IMR-90 (cell line): Measurements from ENCODE around the gene KRT86. TPM values are rescaled to one million over a fixed set of nuclear protein-coding genes. Genes with fewer than 3 reads are reported as not detected.

Experiments used
- ATAC-seq: fragments of 200-7000 bp; cut with Tn5 transposase; 2 replicates; pipeline ENCODE4 v1.9.1; 2020; ENCODE audit warnings: low read depth, mild to moderate bottlenecking, moderate library complexity
- BruUV-seq: library from RNA; stranded (reverse); fragments of 400-500 nt; replicated peaks from 2 replicates; lab custom pipeline; 2021; lab: Mats Ljungman, UMichigan
- CTCF ChIA-PET: fragments of 300-600 bp; formaldehyde crosslinking; extraction: SDS; loops from one replicate; lab custom pipeline; 2021; ENCODE audit warnings: antibody characterized with exemption; lab: Yijun Ruan, JAX
- POLR2A ChIA-PET: fragments of 300-600 bp; sonication (Branson Sonifier 250); formaldehyde crosslinking; loops from one replicate; lab custom pipeline; 2022; ENCODE audit warnings: antibody characterized with exemption; ENCODE audit not compliant: unreplicated experiment; lab: Charles Lee
- DNase-seq: peaks from one replicate; pipeline ENCODE4 v3.0.0; 2013
- H2AFZ ChIP-seq: replicated peaks from 2 replicates; pipeline ENCODE3; 2013; ENCODE audit warnings: low read length, mild to moderate bottlenecking; ENCODE audit not compliant: poor library complexity
- H2AK5ac ChIP-seq: 2 replicates; pipeline ENCODE4 v1.6.1; 2013; ENCODE audit warnings: low read depth, low read length, inconsistent platforms
- H2AK9ac ChIP-seq: replicated peaks from 2 replicates; pipeline ENCODE3; 2013; ENCODE audit warnings: mild to moderate bottlenecking, low read depth, low read length, moderate library complexity; ENCODE audit not compliant: poor library complexity
- H2BK120ac ChIP-seq: 2 replicates; pipeline ENCODE4 v1.6.1; 2013; ENCODE audit warnings: low read depth, low read length, inconsistent platforms
- H2BK15ac ChIP-seq: 3 replicates; pipeline ENCODE4 v1.6.1; 2013; ENCODE audit warnings: low read depth, low read length, inconsistent platforms
- H2BK20ac ChIP-seq: 2 replicates; pipeline ENCODE4 v1.6.1; 2013; ENCODE audit warnings: low read depth, mild to moderate bottlenecking, inconsistent platforms, low read length, moderate library complexity
- H2BK5ac ChIP-seq: 2 replicates; pipeline ENCODE4 v1.6.1; 2013; ENCODE audit warnings: mild to moderate bottlenecking, low read depth, low read length, inconsistent platforms; ENCODE audit not compliant: poor library complexity, severe bottlenecking
- H3K14ac ChIP-seq: replicated peaks from 2 replicates; pipeline ENCODE4 v1.6.1; 2013; ENCODE audit warnings: low read depth, low read length, inconsistent platforms
- H3K18ac ChIP-seq: 2 replicates; pipeline ENCODE4 v1.6.1; 2013; ENCODE audit warnings: low read depth, low read length, control low read depth
- H3K23ac ChIP-seq: 2 replicates; pipeline ENCODE4 v1.6.1; 2013; ENCODE audit warnings: low read depth, low read length, inconsistent platforms
- H3K27ac ChIP-seq: 2 replicates; pipeline ENCODE4 v1.5.1; 2013; ENCODE audit warnings: mild to moderate bottlenecking, control low read depth, low read length; ENCODE audit not compliant: insufficient read depth
- H3K27me3 ChIP-seq: 2 replicates; pipeline ENCODE4 v1.6.1; 2013; ENCODE audit warnings: low read length; ENCODE audit not compliant: control insufficient read depth, insufficient read depth
- H3K36me3 ChIP-seq: 2 replicates; pipeline ENCODE4 v1.6.1; 2013; ENCODE audit warnings: low read length, mixed read lengths; ENCODE audit not compliant: control insufficient read depth, insufficient read depth
- H3K4ac ChIP-seq: 2 replicates; pipeline ENCODE4 v1.6.1; 2013; ENCODE audit warnings: low read depth, low read length, inconsistent platforms
- H3K4me1 ChIP-seq: 2 replicates; pipeline ENCODE4 v1.6.1; 2013; ENCODE audit warnings: low read length, mixed read lengths; ENCODE audit not compliant: control insufficient read depth, insufficient read depth
- H3K4me2 ChIP-seq: 2 replicates; pipeline ENCODE4 v1.6.1; 2013; ENCODE audit warnings: low read depth, mild to moderate bottlenecking, control low read depth, low read length, moderate library complexity
- H3K4me3 ChIP-seq: 2 replicates; pipeline ENCODE4 v1.5.1; 2013; ENCODE audit warnings: low read depth, mild to moderate bottlenecking, control low read depth, low read length, moderate library complexity; ENCODE audit not compliant: insufficient read depth
- H3K56ac ChIP-seq: 2 replicates; pipeline ENCODE4 v1.6.1; 2013; ENCODE audit warnings: low read length, inconsistent platforms; ENCODE audit not compliant: insufficient read depth; ENCODE audit errors: extremely low read depth
- H3K79me1 ChIP-seq, 2 experiments: 2 replicates each; pipeline ENCODE4 v1.6.1; 2013; ENCODE audit warnings: low read length in 2 of 2, inconsistent platforms in 1 of 2, low read depth in 1 of 2
- H3K9ac ChIP-seq: 2 replicates; pipeline ENCODE4 v1.6.1; 2013; ENCODE audit warnings: low read depth, low read length, control low read depth
- H3K9me1 ChIP-seq: 2 replicates; pipeline ENCODE4 v1.6.1; 2013; ENCODE audit warnings: low read length, inconsistent platforms; ENCODE audit not compliant: insufficient read depth
- H3K9me3 ChIP-seq: 2 replicates; pipeline ENCODE4 v1.6.1; 2013; ENCODE audit warnings: low read length; ENCODE audit not compliant: control insufficient read depth, insufficient read depth
- H4K20me1 ChIP-seq: 2 replicates; pipeline ENCODE4 v1.6.1; 2013; ENCODE audit warnings: low read length, inconsistent platforms; ENCODE audit not compliant: insufficient read depth
- H4K5ac ChIP-seq: 2 replicates; pipeline ENCODE4 v1.6.1; 2013; ENCODE audit warnings: mild to moderate bottlenecking, low read depth, low read length, control low read depth
- H4K8ac ChIP-seq, 2 experiments: 2 replicates each; pipeline ENCODE4 v1.6.1; 2013; ENCODE audit warnings: low read depth in 2 of 2, low read length in 2 of 2, control low read depth in 1 of 2, inconsistent platforms in 1 of 2
- H4K91ac ChIP-seq: 2 replicates; pipeline ENCODE4 v1.6.1; 2013; ENCODE audit warnings: low read depth, low read length, inconsistent platforms; ENCODE audit not compliant: insufficient read depth
- BHLHE40 ChIP-seq: fragments of 150-350 bp; IDR thresholded peaks from 2 replicates; pipeline ENCODE4 v1.6.1; 2016; ENCODE audit warnings: mild to moderate bottlenecking, low read depth, low read length
- CEBPB ChIP-seq: IDR thresholded peaks from 2 replicates; pipeline ENCODE4 v1.6.1; 2012; ENCODE audit warnings: low read depth, low read length, improper control_type of control experiment
- CHD1 ChIP-seq: IDR thresholded peaks from 2 replicates; pipeline ENCODE4 v1.6.1; 2012; ENCODE audit warnings: low read depth, low read length, improper control_type of control experiment
- FOS ChIP-seq: fragments of 150-350 bp; IDR thresholded peaks from 2 replicates; pipeline ENCODE4 v1.6.1; 2016; ENCODE audit warnings: low read depth, low read length
- MAFK ChIP-seq: IDR thresholded peaks from 2 replicates; pipeline ENCODE4 v1.6.1; 2012; ENCODE audit warnings: low read depth, low read length, improper control_type of control experiment
- MAZ ChIP-seq: IDR thresholded peaks from 2 replicates; pipeline ENCODE4 v1.6.1; 2012; ENCODE audit warnings: low read depth, mild to moderate bottlenecking, low read length, improper control_type of control experiment, moderate library complexity, borderline replicate concordance
- NFE2L2 ChIP-seq: fragments of 150-350 bp; IDR thresholded peaks from 2 replicates; pipeline ENCODE4 v1.6.1; 2016; ENCODE audit warnings: low read depth, mild to moderate bottlenecking, low read length
- POLR2A ChIP-seq: IDR thresholded peaks from 2 replicates; pipeline ENCODE4 v1.6.1; 2012; ENCODE audit warnings: mild to moderate bottlenecking, low read depth, low read length
- RAD21 ChIP-seq: IDR thresholded peaks from 2 replicates; pipeline ENCODE4 v1.6.1; 2012; ENCODE audit warnings: low read length, improper control_type of control experiment
- RCOR1 ChIP-seq: IDR thresholded peaks from 2 replicates; pipeline ENCODE4 v1.6.1; 2012; ENCODE audit warnings: mild to moderate bottlenecking, low read length, improper control_type of control experiment; ENCODE audit not compliant: insufficient replicate concordance
- RFX5 ChIP-seq: IDR thresholded peaks from 2 replicates; pipeline ENCODE4 v1.8.0; 2012; ENCODE audit warnings: low read depth, mild to moderate bottlenecking, low read length, moderate library complexity
- SMC3 ChIP-seq: fragments of 150-350 bp; IDR thresholded peaks from 2 replicates; pipeline ENCODE4 v1.6.1; 2016; ENCODE audit warnings: low read depth, mild to moderate bottlenecking, antibody characterized with exemption, low read length, moderate library complexity
- WGBS, 2 experiments: methylation state at CpG; one replicate each; pipeline versions ENCODE4 v1.1.5 to v1.1.7; 2013; ENCODE audit warnings: missing lambda C conversion rate in 2 of 2; ENCODE audit not compliant: insufficient read length in 1 of 2; ENCODE audit errors: extremely low coverage in 2 of 2; 5-methylcytosine and 5-hydroxymethylcytosine counted together
- dilution Hi-C: fragments of 300-500 bp; cut with HindIII; formaldehyde crosslinking; loops from one replicate; pipeline ENCODE4 v1.14.3; 2018; ENCODE audit warnings: low sequenced_read_pairs; ENCODE audit not compliant: unreplicated experiment
- in situ Hi-C: fragments of 300-500 bp; cut with MboI; formaldehyde crosslinking; loops from 3 replicates; pipeline ENCODE4 v1.14.3; 2019; ENCODE audit warnings: low sequenced_read_pairs, inconsistent platforms, mixed read lengths
- intact Hi-C: fragments of 100-400 bp; cut with micrococcal nuclease; formaldehyde crosslinking; loops from 2 replicates; pipeline ENCODE4 v1.10.0; 2022
- polyA plus RNA-seq, 3 experiments: library from polyadenylated mRNA; depleted of rRNA; stranded (reverse); fragments of >200 nt; gene quantifications; 2 replicates each; pipeline ENCODE4 v1.2.3, GENCODE V29; 2012; ENCODE audit warnings: low replicate concordance in 1 of 3
- total RNA-seq: library from RNA; depleted of rRNA; stranded (reverse); fragments of >200 nt; gene quantifications from 2 replicates; pipeline ENCODE4 v1.2.3, GENCODE V29; 2012
- TF ChIP-seq, protein P1 (sequence below): conservative IDR thresholded peaks from 2 replicates; pipeline ENCODE4 v1.5.1; 2012; ENCODE audit warnings: mild to moderate bottlenecking, low read depth, low read length, improper control_type of control experiment
- TF ChIP-seq, protein P2 (sequence below): fragments of 150-350 bp; IDR thresholded peaks from 2 replicates; pipeline ENCODE4 v1.6.1; 2016; ENCODE audit warnings: low read depth, mild to moderate bottlenecking, low read length, moderate library complexity, borderline replicate concordance
- TF ChIP-seq, protein P3 (sequence below): fragments of 150-350 bp; IDR thresholded peaks from 2 replicates; pipeline ENCODE4 v1.6.1; 2017; ENCODE audit warnings: mild to moderate bottlenecking, antibody characterized with exemption, low read length, low read depth

KRT86 gene
- total and polyA plus RNA-seq, 2 of the 4 experiments (the other 2 are of a cell fraction): not detected

DNA sequence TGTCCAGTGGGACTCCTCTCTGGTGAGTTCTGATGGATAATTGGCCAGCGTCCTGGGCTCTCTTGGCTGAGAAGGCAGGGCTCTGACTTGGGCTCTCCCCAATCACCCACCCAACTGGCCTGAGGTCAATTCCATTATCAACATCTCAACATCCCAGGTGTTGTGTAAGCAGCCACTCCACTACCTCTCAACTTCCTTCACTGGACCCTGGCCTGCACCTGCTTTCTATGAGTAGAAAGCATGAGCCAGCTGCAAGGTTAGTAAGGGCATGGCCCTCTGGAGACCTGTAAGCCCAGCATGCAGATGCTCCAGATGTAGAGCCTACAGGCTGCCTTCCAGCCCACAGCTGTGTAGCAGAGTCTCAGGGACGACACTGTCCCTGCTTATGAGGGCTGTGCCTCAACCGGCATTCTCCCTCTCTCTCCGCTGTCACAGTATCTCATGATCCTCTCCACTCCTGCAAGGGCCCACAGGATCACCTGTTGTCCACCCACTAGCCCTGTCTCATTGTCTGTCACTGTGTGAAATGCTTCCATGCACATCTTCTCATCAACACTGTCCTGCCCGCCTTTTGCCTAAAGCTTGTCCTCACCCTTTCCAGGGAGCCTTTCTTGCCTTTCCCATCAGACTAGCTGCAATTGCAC is 22.2 kb downstream of the KRT86 start:
- Histone ChIP-seq H2BK15ac (no peak overlapping the region), H3K9ac (no peak overlapping the region), H2BK20ac (no peak overlapping the region), H3K4me2 (no peak overlapping the region), H3K4ac (no peak overlapping the region), H3K4me1 (no peaks in the 10 kb centered on the region), H2AFZ (no peak overlapping the region), H2BK5ac (no peak overlapping the region), H4K91ac (no peak overlapping the region), H3K27ac (no peak overlapping the region), H3K27me3 (peaks cover 44% of the 10 kb centered on the region), H3K9me3 (0 out of 2 replicates have a peak, but pooled peaks cover 2% of the 10 kb centered on the region), H3K18ac (no peak overlapping the region), H3K79me1 (no peaks in the 10 kb centered on the region), H4K20me1 (no peaks in the 10 kb centered on the region), H4K8ac (no peak overlapping the region), H3K9me1 (peaks cover 3% of the 10 kb centered on the region; the same call in 1 of the 2 replicates), H3K14ac (no peak overlapping the region), H3K56ac (no peak overlapping the region), H2AK5ac (no peak overlapping the region), H3K23ac (no peak overlapping the region), H3K4me3 (no peak overlapping the region), H2AK9ac (no peak overlapping the region), H2BK120ac (no peak overlapping the region), H3K36me3 (no peaks in the 10 kb centered on the region), H4K5ac (no peak overlapping the region)
- ChIA-PET POLR2A (no interaction called here), CTCF (interaction anchor here (1.2 kb wide), 1 partner anchor 18 kb away, joined by 4 read pairs; no protein-coding TSS in a partner anchor)
- no peak for ATAC-seq
- TF ChIP-seq, protein P1, sequence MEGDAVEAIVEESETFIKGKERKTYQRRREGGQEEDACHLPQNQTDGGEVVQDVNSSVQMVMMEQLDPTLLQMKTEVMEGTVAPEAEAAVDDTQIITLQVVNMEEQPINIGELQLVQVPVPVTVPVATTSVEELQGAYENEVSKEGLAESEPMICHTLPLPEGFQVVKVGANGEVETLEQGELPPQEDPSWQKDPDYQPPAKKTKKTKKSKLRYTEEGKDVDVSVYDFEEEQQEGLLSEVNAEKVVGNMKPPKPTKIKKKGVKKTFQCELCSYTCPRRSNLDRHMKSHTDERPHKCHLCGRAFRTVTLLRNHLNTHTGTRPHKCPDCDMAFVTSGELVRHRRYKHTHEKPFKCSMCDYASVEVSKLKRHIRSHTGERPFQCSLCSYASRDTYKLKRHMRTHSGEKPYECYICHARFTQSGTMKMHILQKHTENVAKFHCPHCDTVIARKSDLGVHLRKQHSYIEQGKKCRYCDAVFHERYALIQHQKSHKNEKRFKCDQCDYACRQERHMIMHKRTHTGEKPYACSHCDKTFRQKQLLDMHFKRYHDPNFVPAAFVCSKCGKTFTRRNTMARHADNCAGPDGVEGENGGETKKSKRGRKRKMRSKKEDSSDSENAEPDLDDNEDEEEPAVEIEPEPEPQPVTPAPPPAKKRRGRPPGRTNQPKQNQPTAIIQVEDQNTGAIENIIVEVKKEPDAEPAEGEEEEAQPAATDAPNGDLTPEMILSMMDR: no peak
- TF ChIP-seq RFX5 (no peak), NFE2L2 (no peak), CEBPB (no peak), MAZ (no peak), RCOR1 (no peak), BHLHE40 (no peak), CHD1 (no peak), MAFK (no peak), FOS (no peak), RAD21 (no peak), POLR2A (no peak), SMC3 (no peak)
- TF ChIP-seq, protein P2, sequence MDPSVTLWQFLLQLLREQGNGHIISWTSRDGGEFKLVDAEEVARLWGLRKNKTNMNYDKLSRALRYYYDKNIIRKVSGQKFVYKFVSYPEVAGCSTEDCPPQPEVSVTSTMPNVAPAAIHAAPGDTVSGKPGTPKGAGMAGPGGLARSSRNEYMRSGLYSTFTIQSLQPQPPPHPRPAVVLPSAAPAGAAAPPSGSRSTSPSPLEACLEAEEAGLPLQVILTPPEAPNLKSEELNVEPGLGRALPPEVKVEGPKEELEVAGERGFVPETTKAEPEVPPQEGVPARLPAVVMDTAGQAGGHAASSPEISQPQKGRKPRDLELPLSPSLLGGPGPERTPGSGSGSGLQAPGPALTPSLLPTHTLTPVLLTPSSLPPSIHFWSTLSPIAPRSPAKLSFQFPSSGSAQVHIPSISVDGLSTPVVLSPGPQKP: no peak
- TF ChIP-seq, protein P3, sequence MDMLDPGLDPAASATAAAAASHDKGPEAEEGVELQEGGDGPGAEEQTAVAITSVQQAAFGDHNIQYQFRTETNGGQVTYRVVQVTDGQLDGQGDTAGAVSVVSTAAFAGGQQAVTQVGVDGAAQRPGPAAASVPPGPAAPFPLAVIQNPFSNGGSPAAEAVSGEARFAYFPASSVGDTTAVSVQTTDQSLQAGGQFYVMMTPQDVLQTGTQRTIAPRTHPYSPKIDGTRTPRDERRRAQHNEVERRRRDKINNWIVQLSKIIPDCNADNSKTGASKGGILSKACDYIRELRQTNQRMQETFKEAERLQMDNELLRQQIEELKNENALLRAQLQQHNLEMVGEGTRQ: no peak
- WGBS, 2 experiments: no CpG with 5 or more reads among the region's 5 CpGs
- DNase-seq: no peak
- dilution Hi-C loops (no loop called here), in situ Hi-C loops (no loop called here), intact Hi-C loops (no loop called here)
- no TSS peak for BruUV-seq
